Effector memory CD4-positive, alpha-beta T cell (primary cell): ENCODE data around the gene PACRG.

Source experiments
- DNase-seq, 3 donors: peaks; one replicate each; pipeline ENCODE4 v3.0.0-alpha.2; 2020
- H3K27ac ChIP-seq: 2 replicates; pipeline ENCODE4 v1.7.0; 2013; ENCODE audit warnings: mild to moderate bottlenecking, low read length, moderate library complexity; ENCODE audit not compliant: insufficient read depth, poor library complexity, severe bottlenecking
- H3K27me3 ChIP-seq: replicated peaks from 2 replicates; pipeline ENCODE4 v1.7.0; 2013; ENCODE audit warnings: mild to moderate bottlenecking, low read length; ENCODE audit not compliant: insufficient read depth, control insufficient read depth, poor library complexity, severe bottlenecking
- H3K36me3 ChIP-seq: 2 replicates; pipeline ENCODE4 v1.7.0; 2013; ENCODE audit warnings: mild to moderate bottlenecking, low read length, moderate library complexity; ENCODE audit not compliant: control insufficient read depth, insufficient read depth
- H3K4me1 ChIP-seq: 2 replicates; pipeline ENCODE4 v1.7.0; 2013; ENCODE audit warnings: low read length, mild to moderate bottlenecking; ENCODE audit not compliant: control insufficient read depth, insufficient read depth, poor library complexity, severe bottlenecking
- H3K4me3 ChIP-seq: 2 replicates; pipeline ENCODE4 v1.7.0; 2013; ENCODE audit warnings: low read length, low read depth, mild to moderate bottlenecking; ENCODE audit not compliant: insufficient read depth, poor library complexity, severe bottlenecking
- H3K9me3 ChIP-seq: 2 replicates; pipeline ENCODE4 v1.7.0; 2013; ENCODE audit warnings: mild to moderate bottlenecking, low read length, moderate library complexity; ENCODE audit not compliant: control insufficient read depth

PACRG gene

GRCh38 chr6:163087981-163088380, 360.2 kb downstream of the PACRG start:
- H3K4me1 ChIP-seq: no peaks in the 10 kb centered on the region
- no peak for DNase-seq
- no peak overlapping the region for H3K27ac ChIP-seq
- no peaks in the 10 kb centered on the region for H3K9me3 ChIP-seq
- H3K36me3 ChIP-seq: no peaks in the 10 kb centered on the region
- no peak overlapping the region for H3K4me3 ChIP-seq
- no peaks in the 10 kb centered on the region for H3K27me3 ChIP-seq

- Histone ChIP-seq H3K27ac (no peak overlapping the region), H3K4me3 (no peak overlapping the region), H3K9me3 (no peaks in the 10 kb centered on the region), H3K27me3 (no peaks in the 10 kb centered on the region), H3K36me3 (no peaks in the 10 kb centered on the region), H3K4me1 (no peaks in the 10 kb centered on the region)
- DNase-seq: no peak
Measured at GRCh38 chr6:163092876-163093275, 365.1 kb downstream of the PACRG start.

- Histone ChIP-seq H3K27me3 (no peaks in the 10 kb centered on the region), H3K4me3 (no peak overlapping the region), H3K4me1 (no peaks in the 10 kb centered on the region), H3K27ac (no peak overlapping the region), H3K9me3 (no peaks in the 10 kb centered on the region), H3K36me3 (no peaks in the 10 kb centered on the region)
- no peak for DNase-seq
Measured at GRCh38 chr6:163094881-163095280, 367.1 kb downstream of the PACRG start.

- Histone ChIP-seq H3K27ac (no peak overlapping the region), H3K4me1 (no peaks in the 10 kb centered on the region), H3K27me3 (no peaks in the 10 kb centered on the region), H3K9me3 (no peaks in the 10 kb centered on the region), H3K4me3 (no peak overlapping the region), H3K36me3 (no peaks in the 10 kb centered on the region)
- DNase-seq: no peak
Measured at GRCh38 chr6:163095401-163095800, 367.6 kb downstream of the PACRG start.

- Histone ChIP-seq H3K36me3 (no peaks in the 10 kb centered on the region), H3K27ac (no peak overlapping the region), H3K27me3 (no peaks in the 10 kb centered on the region), H3K9me3 (no peaks in the 10 kb centered on the region), H3K4me3 (no peak overlapping the region), H3K4me1 (no peaks in the 10 kb centered on the region)
- no peak for DNase-seq
Measured at GRCh38 chr6:163098827-163099479, 371.2 kb downstream of the PACRG start.

GRCh38 chr6:163099621-163100171, 371.9 kb downstream of the PACRG start:
- H3K9me3 ChIP-seq: no peaks in the 10 kb centered on the region
- no peaks in the 10 kb centered on the region for H3K36me3 ChIP-seq
- no peaks in the 10 kb centered on the region for H3K27me3 ChIP-seq
- no peak overlapping the region for H3K4me3 ChIP-seq
- no peak for DNase-seq
- H3K4me1 ChIP-seq: no peaks in the 10 kb centered on the region
- no peak overlapping the region for H3K27ac ChIP-seq

GRCh38 chr6:163100259-163100658, 372.5 kb downstream of the PACRG start:
- no peak for DNase-seq
- Histone ChIP-seq H3K36me3 (no peaks in the 10 kb centered on the region), H3K4me1 (no peaks in the 10 kb centered on the region), H3K27me3 (no peaks in the 10 kb centered on the region), H3K4me3 (no peak overlapping the region), H3K27ac (no peak overlapping the region), H3K9me3 (no peaks in the 10 kb centered on the region)

- no peaks in the 10 kb centered on the region for H3K36me3 ChIP-seq
- DNase-seq: no peak
- no peaks in the 10 kb centered on the region for H3K27me3 ChIP-seq
- no peak overlapping the region for H3K27ac ChIP-seq
- no peak overlapping the region for H3K4me3 ChIP-seq
- no peaks in the 10 kb centered on the region for H3K9me3 ChIP-seq
- no peaks in the 10 kb centered on the region for H3K4me1 ChIP-seq
Measured at GRCh38 chr6:163113358-163113962, 385.7 kb downstream of the PACRG start.

- Histone ChIP-seq H3K36me3 (no peaks in the 10 kb centered on the region), H3K4me1 (no peaks in the 10 kb centered on the region), H3K27ac (no peak overlapping the region), H3K4me3 (no peak overlapping the region), H3K9me3 (no peaks in the 10 kb centered on the region), H3K27me3 (no peaks in the 10 kb centered on the region)
- DNase-seq: no peak
Measured at GRCh38 chr6:163118941-163119340, 391.2 kb downstream of the PACRG start.

GRCh38 chr6:163120223-163120622, 392.4 kb downstream of the PACRG start:
- Histone ChIP-seq H3K36me3 (no peaks in the 10 kb centered on the region), H3K9me3 (no peaks in the 10 kb centered on the region), H3K4me1 (no peaks in the 10 kb centered on the region), H3K4me3 (no peak overlapping the region), H3K27me3 (no peaks in the 10 kb centered on the region), H3K27ac (no peak overlapping the region)
- DNase-seq: no peak
